ENCODE data around the gene HDHD5. TPM values are rescaled to one million over a fixed set of nuclear protein-coding genes. Genes with fewer than 3 reads are reported as not detected.

Gene HDHD5
- total RNA-seq, 3 donors from 2014 or later (not counting 1 experiment from before 2014, with no cell fraction given), result 12.0 to 16.5 (median 13.5) TPM

DNA sequence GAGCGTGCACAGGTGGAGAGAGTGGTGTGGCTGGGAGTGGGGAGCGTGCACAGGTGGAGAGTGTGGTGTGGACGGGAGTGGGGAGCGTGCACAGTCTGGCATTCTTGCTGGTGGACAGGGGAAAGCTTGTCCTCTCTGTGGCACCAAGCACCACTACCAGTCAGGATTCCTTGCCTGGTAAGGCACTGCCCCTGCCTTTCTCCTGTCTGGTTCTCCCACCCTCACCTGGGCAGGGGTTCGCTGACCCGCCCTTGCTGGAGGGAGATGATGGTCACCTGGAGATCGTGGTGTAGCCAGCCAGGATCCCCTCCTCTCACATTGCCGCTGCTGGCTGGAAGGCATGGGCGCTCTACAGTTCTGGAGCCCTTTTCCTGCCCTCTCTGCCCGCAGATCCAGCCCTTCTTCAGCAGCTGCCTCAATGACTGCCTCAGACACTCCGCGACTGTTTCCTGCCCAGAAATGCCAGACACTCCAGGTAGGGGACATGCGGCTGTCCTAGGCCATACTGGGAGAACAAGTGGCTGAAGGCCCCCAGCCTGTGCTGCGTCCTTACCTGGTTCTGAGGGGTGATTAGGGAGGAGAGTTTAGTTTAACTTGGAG lies 54.6 kb downstream of the HDHD5 start:
- WGBS (ENCODE audit: insufficient coverage), result 89% methylated on average over 14 of the region's 14 CpGs
- peaks cover 13 to 26% of the 10 kb centered on the region in 2 donors for H3K4me1 Mint-ChIP-seq
- TF ChIP-seq, protein P1, sequence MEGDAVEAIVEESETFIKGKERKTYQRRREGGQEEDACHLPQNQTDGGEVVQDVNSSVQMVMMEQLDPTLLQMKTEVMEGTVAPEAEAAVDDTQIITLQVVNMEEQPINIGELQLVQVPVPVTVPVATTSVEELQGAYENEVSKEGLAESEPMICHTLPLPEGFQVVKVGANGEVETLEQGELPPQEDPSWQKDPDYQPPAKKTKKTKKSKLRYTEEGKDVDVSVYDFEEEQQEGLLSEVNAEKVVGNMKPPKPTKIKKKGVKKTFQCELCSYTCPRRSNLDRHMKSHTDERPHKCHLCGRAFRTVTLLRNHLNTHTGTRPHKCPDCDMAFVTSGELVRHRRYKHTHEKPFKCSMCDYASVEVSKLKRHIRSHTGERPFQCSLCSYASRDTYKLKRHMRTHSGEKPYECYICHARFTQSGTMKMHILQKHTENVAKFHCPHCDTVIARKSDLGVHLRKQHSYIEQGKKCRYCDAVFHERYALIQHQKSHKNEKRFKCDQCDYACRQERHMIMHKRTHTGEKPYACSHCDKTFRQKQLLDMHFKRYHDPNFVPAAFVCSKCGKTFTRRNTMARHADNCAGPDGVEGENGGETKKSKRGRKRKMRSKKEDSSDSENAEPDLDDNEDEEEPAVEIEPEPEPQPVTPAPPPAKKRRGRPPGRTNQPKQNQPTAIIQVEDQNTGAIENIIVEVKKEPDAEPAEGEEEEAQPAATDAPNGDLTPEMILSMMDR (IDR thresholded peaks at IDR 0.05), result no peak

DNA sequence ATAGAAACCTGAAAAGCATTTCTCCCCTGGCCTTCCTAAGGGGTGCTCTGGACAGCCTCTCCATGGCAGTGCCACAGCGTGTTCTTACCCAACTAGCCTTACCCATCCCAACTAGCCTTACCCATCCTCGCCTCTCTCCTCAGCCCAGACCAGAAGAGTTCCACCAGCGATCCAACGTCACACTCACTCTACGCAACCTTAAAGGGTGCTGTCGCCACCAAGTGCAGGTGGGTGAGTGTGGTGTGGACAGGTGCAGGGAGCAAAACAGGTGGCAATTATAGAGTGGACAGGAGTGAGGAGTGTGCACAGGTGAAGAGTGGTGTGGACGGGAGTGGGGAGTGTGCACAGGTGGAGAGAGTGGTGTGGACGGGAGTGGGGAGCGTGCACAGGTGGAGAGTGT lies 55.7 kb downstream of the HDHD5 start:
- H3K9me3 ChIP-seq (ENCODE audit: control insufficient read depth, insufficient read depth, low read length), result no peaks in the 10 kb centered on the region
- TF ChIP-seq, protein P1 (IDR thresholded peaks at IDR 0.05), result no peak
- Mint-ChIP-seq H3K27me3 (ENCODE audit: low read depth in 2 of 2) (no peaks in the 10 kb centered on the region), H3K4me1 (peaks cover 24 to 37% of the 10 kb centered on the region in 2 donors), H3K9me3 (no peaks in the 10 kb centered on the region), H3K36me3 (peaks cover 20% of the 10 kb centered on the region), H3K4me3 (no peak overlapping the region), H3K27ac (no peak overlapping the region)
- no peak overlapping the region for H3K4me3 ChIP-seq (ENCODE audit: low read length)
- H3K27ac ChIP-seq (ENCODE audit: low read length), result no peak overlapping the region
- intact Hi-C loops (cut with micrococcal nuclease), result no loop called here
- no peak for DNase-seq
- no peak for ATAC-seq
- WGBS (ENCODE audit: insufficient coverage), result 94% methylated on average over 9 of the region's 9 CpGs
- no peaks in the 10 kb centered on the region for H3K27me3 ChIP-seq (ENCODE audit: control insufficient read depth, insufficient read depth, low read length)
- peaks cover 84% of the 10 kb centered on the region for H3K36me3 ChIP-seq (ENCODE audit: control insufficient read depth, insufficient read depth, low read length)
- H3K4me1 ChIP-seq (ENCODE audit: control insufficient read depth, insufficient read depth, low read length), result peaks cover 52% of the 10 kb centered on the region

More for the DNA sequence above, 54.6 kb downstream of the HDHD5 start:
- no peaks in the 10 kb centered on the region for H3K9me3 ChIP-seq (ENCODE audit: control insufficient read depth, insufficient read depth, low read length)
- Mint-ChIP-seq H3K36me3 (peaks cover 20% of the 10 kb centered on the region), H3K4me3 (no peak overlapping the region), H3K27ac (no peak overlapping the region), H3K27me3 (ENCODE audit: low read depth in 2 of 2) (no peaks in the 10 kb centered on the region), H3K9me3 (no peaks in the 10 kb centered on the region)
- intact Hi-C loops (cut with micrococcal nuclease), result no loop called here
- peaks cover 87% of the 10 kb centered on the region for H3K36me3 ChIP-seq (ENCODE audit: control insufficient read depth, insufficient read depth, low read length)
- H3K4me3 ChIP-seq (ENCODE audit: low read length), result no peak overlapping the region
- H3K27ac ChIP-seq (ENCODE audit: low read length), result no peak overlapping the region
- no peak for ATAC-seq
- H3K27me3 ChIP-seq (ENCODE audit: control insufficient read depth, insufficient read depth, low read length), result no peaks in the 10 kb centered on the region
- no peak for DNase-seq
- peaks cover 41% of the 10 kb centered on the region for H3K4me1 ChIP-seq (ENCODE audit: control insufficient read depth, insufficient read depth, low read length)

GRCh38 chr22:17102297-17102667 lies 56.8 kb downstream of the HDHD5 start:
- peaks cover 35 to 41% of the 10 kb centered on the region in 2 donors for H3K4me1 Mint-ChIP-seq
- H3K36me3 Mint-ChIP-seq, result peaks cover 20% of the 10 kb centered on the region
- Histone ChIP-seq H3K36me3 (ENCODE audit: control insufficient read depth, insufficient read depth, low read length) (peaks cover 80% of the 10 kb centered on the region), H3K27me3 (ENCODE audit: control insufficient read depth, insufficient read depth, low read length) (no peaks in the 10 kb centered on the region), H3K4me1 (ENCODE audit: control insufficient read depth, insufficient read depth, low read length) (peaks cover 56% of the 10 kb centered on the region), H3K27ac (ENCODE audit: low read length) (no peak overlapping the region), H3K4me3 (ENCODE audit: low read length) (no peak overlapping the region), H3K9me3 (ENCODE audit: control insufficient read depth, insufficient read depth, low read length) (no peaks in the 10 kb centered on the region)
- H3K9me3 Mint-ChIP-seq, result no peaks in the 10 kb centered on the region
- DNase-seq, result no peak
- ATAC-seq, result no peak
- 88% methylated on average over 6 of the region's 7 CpGs for WGBS (ENCODE audit: insufficient coverage)
- TF ChIP-seq, protein P1 (IDR thresholded peaks at IDR 0.05), result no peak
- no peak overlapping the region for H3K27ac Mint-ChIP-seq
- H3K4me3 Mint-ChIP-seq, result no peak overlapping the region
- intact Hi-C loops (cut with micrococcal nuclease), result no loop called here
- H3K27me3 Mint-ChIP-seq (ENCODE audit: low read depth in 2 of 2), result no peaks in the 10 kb centered on the region

Measured in natural killer cell (primary cell).